ENCODE measurements around the gene ZBTB26. TPM values are rescaled to one million over a fixed set of nuclear protein-coding genes. Genes with fewer than 3 reads are reported as not detected.
"Not testable (repeated sequence)": the region's sequence is repeated elsewhere in the genome, so short reads cannot be mapped to it uniquely, and the experiment has no call there.

Gene ZBTB26
- total RNA-seq, 1 donor from 2014 or later: 6.5 TPM

GRCh38 chr9:122875523-122875922 lies 55.8 kb downstream of the ZBTB26 start:
- H3K4me3 ChIP-seq (ENCODE audit: low read depth, low read length): no peak overlapping the region
- DNase-seq (ENCODE audit: low read depth): no peak
- TF ChIP-seq CTCF (IDR thresholded peaks at IDR 0.05; ENCODE audit: insufficient read depth, low read length, poor library complexity, severe bottlenecking): no peak
- peaks cover 4% of the 10 kb centered on the region for H3K36me3 ChIP-seq (ENCODE audit: control insufficient read depth, insufficient read depth, low read length)
- no peaks in the 10 kb centered on the region for H3K27me3 ChIP-seq (ENCODE audit: control insufficient read depth, insufficient read depth, low read length)

DNA sequence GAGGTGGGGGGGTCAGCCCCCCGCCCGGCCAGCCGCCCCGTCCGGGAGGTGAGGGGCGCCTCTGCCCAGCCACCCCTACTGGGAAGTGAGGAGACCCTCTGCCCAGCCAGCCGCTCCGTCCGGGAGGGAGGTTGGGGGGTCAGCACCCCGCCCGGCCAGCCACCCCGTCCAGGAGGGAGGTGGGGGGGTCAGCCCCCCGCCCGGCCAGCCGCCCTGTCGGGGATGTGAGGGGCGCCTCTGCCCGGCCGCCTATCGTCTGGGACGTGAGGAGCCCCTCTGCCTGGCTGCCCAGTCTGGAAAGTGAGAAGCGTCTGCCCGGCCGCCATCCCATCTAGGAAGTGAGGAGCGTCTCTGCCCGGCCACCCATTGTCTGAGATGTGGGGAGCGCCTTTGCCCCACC lies 64.0 kb downstream of the ZBTB26 start:
- H3K36me3 ChIP-seq (ENCODE audit: control insufficient read depth, insufficient read depth, low read length); H3K4me3 ChIP-seq (ENCODE audit: low read depth, low read length); DNase-seq (ENCODE audit: low read depth); H3K27me3 ChIP-seq (ENCODE audit: control insufficient read depth, insufficient read depth, low read length): not testable (repeated sequence)

DNA sequence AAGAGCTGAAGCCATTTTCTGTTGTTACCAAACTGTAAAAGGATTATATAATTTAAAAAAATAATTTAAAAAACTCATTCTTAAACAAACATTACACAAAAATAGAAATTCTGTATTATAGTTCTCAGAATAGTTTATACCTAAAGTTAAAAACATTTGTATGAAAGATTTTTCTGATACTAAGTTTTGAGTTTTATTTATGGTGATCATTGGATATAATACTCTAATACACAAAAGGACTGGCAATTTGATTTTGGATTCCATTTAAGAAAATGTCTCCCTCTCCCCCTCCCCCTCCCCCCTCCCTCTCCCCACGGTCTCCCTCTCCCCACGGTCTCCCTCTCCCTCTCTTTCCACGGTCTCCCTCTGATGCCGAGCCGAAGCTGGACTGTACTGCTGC lies 65.2 kb downstream of the ZBTB26 start:
- Histone ChIP-seq H3K27me3 (ENCODE audit: control insufficient read depth, insufficient read depth, low read length) (no peaks in the 10 kb centered on the region), H3K4me3 (ENCODE audit: low read depth, low read length) (no peak overlapping the region), H3K36me3 (ENCODE audit: control insufficient read depth, insufficient read depth, low read length) (no peaks in the 10 kb centered on the region)
- TF ChIP-seq CTCF (IDR thresholded peaks at IDR 0.05; ENCODE audit: insufficient read depth, low read length, poor library complexity, severe bottlenecking): no peak
- DNase-seq (ENCODE audit: low read depth): no peak

Other genes starting within 250 kb of the ZBTB26 start
- not detected in 2 replicates for gene OR1L4, start 207.5 kb downstream of the ZBTB26 start, total RNA-seq
- gene OR1L6, start 189.2 kb downstream of the ZBTB26 start, total RNA-seq: not detected in 2 replicates
- not detected in 2 replicates for gene OR5C1, start 142.6 kb downstream of the ZBTB26 start, total RNA-seq
- gene OR1K1, start 131.4 kb downstream of the ZBTB26 start, total RNA-seq: not detected in 2 replicates
- gene PDCL, start 102.9 kb downstream of the ZBTB26 start, total RNA-seq: 18.3 and 21.3 TPM in 2 replicates
- 58.7 and 64.0 TPM in 2 replicates for gene RC3H2, start 26.2 kb downstream of the ZBTB26 start, total RNA-seq
- 12.8 and 13.1 TPM in 2 replicates for gene ZBTB6, start 18.2 kb downstream of the ZBTB26 start, total RNA-seq
- gene RABGAP1, start 9.5 kb upstream of the ZBTB26 start, total RNA-seq: 19.1 and 27.4 TPM in 2 replicates
- 0.63 TPM in 1 of 2 replicates, not detected in the other for gene GPR21, start 102.2 kb upstream of the ZBTB26 start, total RNA-seq